Measurements from ENCODE around the gene KIAA1217.

Gene KIAA1217

GRCh38 chr10:24292304-24293293, 83.7 kb downstream of the KIAA1217 start:
- H3K4me1 ChIP-seq, result peaks cover 0 to 31% (median 4%) of the 10 kb centered on the region in 4 donors
- no peaks in the 10 kb centered on the region for H3K27me3 ChIP-seq
- no peak overlapping the region for H3K27ac ChIP-seq
- H3K9me3 ChIP-seq, result no peaks in the 10 kb centered on the region
- DNase-seq, result no peak
- intact Hi-C loops (cut with DNase I; ENCODE audit: low total_unique reads), result no loop called here
- H3K4me3 ChIP-seq, result no peak overlapping the region
- H3K36me3 ChIP-seq, result no peaks in the 10 kb centered on the region
- TF ChIP-seq CTCF (IDR thresholded peaks at IDR 0.05), result no peak

GRCh38 chr10:24299578-24300260, 90.8 kb downstream of the KIAA1217 start:
- Histone ChIP-seq H3K4me3 (no peak overlapping the region), H3K9me3 (no peaks in the 10 kb centered on the region), H3K4me1 (peaks cover 0 to 9% (median 0%) of the 10 kb centered on the region in 4 donors), H3K27me3 (no peaks in the 10 kb centered on the region), H3K36me3 (no peaks in the 10 kb centered on the region), H3K27ac (no peak overlapping the region)
- intact Hi-C loops (cut with DNase I; ENCODE audit: low total_unique reads), result no loop called here
- DNase-seq, result no peak
- no peak for TF ChIP-seq CTCF (IDR thresholded peaks at IDR 0.05)

GRCh38 chr10:24303522-24304310, 94.8 kb downstream of the KIAA1217 start:
- Histone ChIP-seq H3K36me3 (no peaks in the 10 kb centered on the region), H3K4me1 (peaks cover 0 to 23% (median 10%) of the 10 kb centered on the region in 4 donors), H3K9me3 (no peaks in the 10 kb centered on the region), H3K27me3 (no peaks in the 10 kb centered on the region), H3K4me3 (no peak overlapping the region), H3K27ac (no peak overlapping the region)
- intact Hi-C loops (cut with DNase I; ENCODE audit: low total_unique reads), result no loop called here
- TF ChIP-seq CTCF (IDR thresholded peaks at IDR 0.05), result no peak
- DNase-seq, result no peak

GRCh38 chr10:24305551-24306506, 96.9 kb downstream of the KIAA1217 start:
- peaks cover 0 to 23% (median 10%) of the 10 kb centered on the region in 4 donors for H3K4me1 ChIP-seq
- DNase-seq, result no peak
- intact Hi-C loops (cut with DNase I; ENCODE audit: low total_unique reads), result no loop called here
- H3K27me3 ChIP-seq, result no peaks in the 10 kb centered on the region
- no peak overlapping the region for H3K4me3 ChIP-seq
- no peak overlapping the region for H3K27ac ChIP-seq
- no peaks in the 10 kb centered on the region for H3K9me3 ChIP-seq
- TF ChIP-seq CTCF (IDR thresholded peaks at IDR 0.05), result no peak
- no peaks in the 10 kb centered on the region for H3K36me3 ChIP-seq

All from tibial artery (tissue), 4 donors.